VCaP (cell line): ENCODE data around the gene TMCO4.

Experiments
- H3K27ac ChIP-seq: fragments of 450-650 bp; 2 replicates; pipeline ENCODE4 v1.5.1; 2017
- CTCF ChIP-seq: fragments of 450-650 bp; conservative IDR thresholded peaks from 2 replicates; pipeline ENCODE4 v1.5.1; 2017; ENCODE audit warnings: mild to moderate bottlenecking, moderate library complexity

The TMCO4 gene

GRCh38 chr1:19750882-19751276, 48.8 kb downstream of the TMCO4 start:
- H3K27ac ChIP-seq, result no peak overlapping the region
- TF ChIP-seq CTCF, result no peak

GRCh38 chr1:19750101-19750881, 49.4 kb downstream of the TMCO4 start:
- no peak for TF ChIP-seq CTCF
- no peak overlapping the region for H3K27ac ChIP-seq

- TF ChIP-seq CTCF, result no peak
- H3K27ac ChIP-seq, result no peak overlapping the region
Observed at GRCh38 chr1:19749685-19750084, 50.0 kb downstream of the TMCO4 start.

- H3K27ac ChIP-seq, result no peak overlapping the region
- TF ChIP-seq CTCF, result no peak
Observed at GRCh38 chr1:19747761-19748160, 52.0 kb downstream of the TMCO4 start.

- no peak for TF ChIP-seq CTCF
- H3K27ac ChIP-seq, result no peak overlapping the region
Observed at GRCh38 chr1:19744886-19745285, 54.8 kb downstream of the TMCO4 start.

- TF ChIP-seq CTCF, result no peak
Observed at GRCh38 chr1:19744335-19744743, 55.4 kb downstream of the TMCO4 start.

GRCh38 chr1:19743793-19744192, 55.9 kb downstream of the TMCO4 start:
- H3K27ac ChIP-seq, result no peak overlapping the region
- no peak for TF ChIP-seq CTCF

More at GRCh38 chr1:19744335-19744743, 55.4 kb downstream of the TMCO4 start:
- H3K27ac ChIP-seq, result no peak overlapping the region
